Inferior parietal cortex (tissue), 1 donor: ENCODE data around the gene CLEC4F.
"Not testable (repeated sequence)": the region's sequence is repeated elsewhere in the genome, so short reads cannot be mapped to it uniquely, and the experiment has no call there.

Source experiments
- DNase-seq: peaks from one replicate; pipeline ENCODE4 v3.0.0-alpha.2; 2016; ENCODE audit errors: extremely low spot score

Gene CLEC4F

GRCh38 chr2:70826696-70827350 is 6.4 kb upstream of the CLEC4F start:
- no peak for DNase-seq

DNA sequence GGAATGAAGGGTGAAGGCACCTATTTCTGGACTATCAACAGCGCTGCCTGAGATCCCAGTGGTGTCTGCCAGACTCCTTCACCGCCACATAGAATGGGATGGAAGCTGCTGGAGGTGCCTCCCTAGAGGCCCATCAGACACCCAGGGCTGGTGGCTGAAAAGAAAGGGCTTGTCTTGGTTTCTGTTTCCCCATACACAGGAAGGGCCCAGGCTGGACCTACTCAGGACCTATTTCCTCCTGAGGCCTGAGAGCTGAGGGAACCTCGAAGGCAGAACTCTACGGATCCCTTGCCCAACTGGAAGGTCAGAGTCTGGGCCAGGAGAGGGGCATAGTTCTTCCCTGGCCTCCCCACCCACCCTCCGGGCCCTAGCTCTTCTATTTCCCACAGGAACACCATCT is 2.9 kb upstream of the CLEC4F start:
- DNase-seq, result no peak

- no peak for DNase-seq
Measured at GRCh38 chr2:70822843-70823242, 2.4 kb upstream of the CLEC4F start.

GRCh38 chr2:70817284-70817954 is 3.0 kb downstream of the CLEC4F start:
- no peak for DNase-seq

DNA sequence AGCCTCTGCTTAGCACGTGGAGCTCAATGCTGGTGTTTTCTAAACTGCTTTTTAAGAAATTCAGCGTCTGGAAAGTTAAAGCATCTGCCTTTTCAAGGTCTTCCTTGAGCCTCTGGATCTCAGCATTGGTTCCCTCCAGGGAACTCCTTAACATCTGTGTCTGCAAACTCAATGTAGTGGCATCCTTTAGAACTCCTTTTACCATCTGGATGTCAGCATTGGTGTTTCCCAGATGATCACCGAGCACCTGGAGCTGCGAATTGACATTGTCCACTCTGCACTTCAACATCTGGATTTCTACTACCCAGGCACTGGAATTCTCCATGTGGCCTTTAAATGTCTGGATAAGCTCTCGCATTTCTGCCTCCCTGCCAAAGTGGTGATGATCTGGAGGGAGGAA is 3.7 kb downstream of the CLEC4F start:
- DNase-seq, result no peak

DNA sequence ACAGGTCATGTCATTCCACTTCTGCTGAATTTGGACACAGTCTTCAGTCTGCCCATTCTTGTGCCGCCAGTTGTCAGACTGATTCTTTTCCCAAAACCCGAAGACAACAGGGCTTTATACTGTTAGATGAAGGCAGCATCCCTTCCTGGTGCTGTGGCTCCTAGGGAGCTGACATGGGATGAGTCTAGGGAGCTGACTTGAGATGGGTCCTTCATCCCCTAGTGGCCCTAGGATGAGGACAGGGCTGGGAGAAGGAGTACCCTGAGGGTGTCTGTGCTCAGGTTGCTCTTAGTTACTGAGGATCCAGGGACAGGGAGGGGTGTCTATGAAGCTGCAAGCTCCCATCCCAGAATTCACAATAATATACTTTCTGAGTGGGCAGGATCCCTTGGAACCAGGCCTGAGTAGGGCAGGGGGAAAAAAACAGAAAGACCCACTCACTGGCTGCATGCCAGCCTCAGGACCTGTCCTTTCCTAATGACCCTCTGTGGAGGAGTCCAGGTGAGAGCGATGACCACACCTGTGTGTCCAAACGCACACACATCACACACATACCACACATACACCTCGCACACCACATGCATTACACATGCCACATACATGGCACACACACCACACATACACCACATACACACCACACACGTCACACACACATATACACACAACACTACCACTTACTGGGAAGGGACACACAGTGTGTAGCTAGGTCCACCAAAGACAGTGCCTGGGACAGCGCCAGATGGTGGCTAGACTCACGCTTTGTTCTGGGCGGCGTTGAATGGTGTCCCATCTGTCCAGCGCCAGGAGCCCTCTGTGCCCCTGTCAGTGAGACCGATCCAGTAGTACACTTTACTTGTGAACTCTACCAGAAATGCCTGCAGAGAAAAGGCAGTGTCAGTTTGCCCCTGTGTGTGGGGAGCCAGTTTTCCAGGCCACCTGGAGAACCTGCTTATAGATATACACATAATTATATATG is 11.1 kb downstream of the CLEC4F start:
- DNase-seq, result no peak

DNA sequence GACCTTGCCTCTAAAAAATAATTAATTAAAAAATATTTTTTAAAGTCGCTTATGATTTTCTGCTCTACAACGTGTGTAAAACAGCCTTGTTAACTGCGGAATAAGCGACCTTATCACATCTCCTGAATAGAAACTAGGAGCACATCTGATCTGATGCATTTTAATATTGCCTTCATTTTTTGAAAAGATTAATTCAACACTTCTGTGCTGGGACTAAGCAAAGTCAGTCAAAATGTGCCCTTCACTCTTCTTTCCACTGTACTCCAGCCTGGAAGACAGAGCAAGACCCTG is 12.6 kb downstream of the CLEC4F start:
- no peak for DNase-seq

- DNase-seq, result no peak
Measured at GRCh38 chr2:70807102-70807827, 13.1 kb downstream of the CLEC4F start.

GRCh38 chr2:70806620-70807019 is 13.8 kb downstream of the CLEC4F start:
- DNase-seq, result no peak

DNA sequence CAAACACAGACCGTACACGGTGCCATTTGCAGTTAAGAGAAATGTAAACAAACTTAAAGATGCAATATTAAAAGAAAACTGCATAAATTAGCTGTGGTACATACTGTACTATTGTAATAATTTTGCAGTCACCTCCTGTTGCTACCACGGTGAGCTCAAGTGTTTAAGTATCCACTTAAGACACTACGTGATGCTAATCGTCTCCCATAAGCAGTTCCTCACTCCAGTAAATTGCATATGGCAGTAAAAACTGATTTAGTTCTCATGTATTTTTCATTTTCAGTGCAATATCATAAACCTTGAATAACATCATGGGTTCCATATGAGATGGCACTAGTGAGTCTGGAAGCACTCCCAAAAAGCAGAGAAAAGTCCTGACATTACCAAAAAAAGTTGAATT is 14.4 kb downstream of the CLEC4F start:
- no peak for DNase-seq

DNA sequence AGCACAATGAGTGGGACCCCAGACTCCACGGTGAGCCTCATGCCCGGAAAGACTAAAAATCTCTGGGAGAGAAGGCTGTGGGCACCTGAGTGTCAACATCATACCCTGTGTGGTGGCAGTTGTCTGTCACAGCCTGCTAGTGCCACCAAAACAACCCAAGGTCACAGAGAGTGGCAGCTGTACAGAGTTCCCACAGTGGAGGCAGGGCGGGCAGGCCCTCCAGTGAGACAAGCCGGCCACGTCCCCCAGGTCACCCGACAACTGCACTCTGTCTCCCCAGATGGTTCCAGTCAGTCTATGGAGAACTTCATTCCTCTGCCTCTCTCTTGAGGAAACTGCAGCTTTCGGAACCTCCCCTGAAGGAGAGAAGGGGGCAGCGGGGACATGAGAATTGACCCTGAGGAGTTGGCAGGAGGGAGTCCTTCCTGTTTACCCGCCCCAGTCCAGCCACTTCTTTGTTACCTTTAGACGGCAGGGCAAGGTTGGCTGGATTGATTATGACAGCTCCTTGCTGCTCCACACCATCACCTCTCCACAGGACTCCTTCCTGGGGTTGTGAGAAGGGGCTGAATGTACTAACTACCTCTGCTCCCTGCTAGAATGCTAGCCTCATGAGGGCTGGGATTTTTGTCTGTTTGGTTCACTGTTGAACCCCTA is 18.7 kb downstream of the CLEC4F start:
- no peak for DNase-seq

- DNase-seq, result no peak
Measured at GRCh38 chr2:70799706-70800105, 20.7 kb downstream of the CLEC4F start.

DNA sequence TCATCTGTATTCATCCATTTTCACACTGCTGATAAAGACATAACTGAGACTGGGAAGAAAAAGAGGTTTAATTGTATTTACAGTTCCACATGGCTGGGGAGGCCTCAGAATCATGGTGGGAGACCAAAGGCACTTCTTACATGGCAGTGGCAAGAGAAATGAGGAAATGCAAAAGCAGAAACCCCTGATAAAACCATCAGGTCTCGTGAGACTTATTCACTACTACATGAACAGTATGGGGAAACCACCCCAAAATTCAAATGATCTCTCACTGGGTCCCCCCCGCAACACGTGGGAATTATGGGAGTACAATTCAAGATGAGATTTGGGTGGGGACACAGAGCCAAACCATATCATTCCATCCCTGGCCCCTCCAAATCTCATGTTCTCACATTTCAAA is 22.4 kb downstream of the CLEC4F start:
- DNase-seq, result not testable (repeated sequence)

GRCh38 chr2:70797506-70797905 is 22.9 kb downstream of the CLEC4F start:
- no peak for DNase-seq

DNA sequence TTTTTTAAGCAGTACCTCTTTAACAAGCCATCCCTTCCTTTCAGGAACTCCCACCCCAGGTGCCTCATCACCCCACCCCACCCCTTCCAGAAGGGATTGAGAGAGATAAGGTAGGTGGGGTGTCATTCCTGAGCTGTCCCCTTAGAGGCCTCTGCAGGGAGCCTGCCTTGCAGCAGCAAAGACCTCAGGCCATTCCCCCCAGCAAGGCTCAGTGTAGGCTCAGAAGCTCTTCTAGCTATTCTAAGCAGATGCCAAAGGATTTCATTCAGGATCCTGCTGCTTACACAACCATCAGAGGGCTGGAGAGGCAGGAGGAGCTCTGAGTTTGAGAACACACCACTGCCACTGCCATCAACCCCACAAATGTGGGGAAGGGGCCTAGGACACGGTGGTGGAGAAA is 24.1 kb downstream of the CLEC4F start:
- no peak for DNase-seq

DNA sequence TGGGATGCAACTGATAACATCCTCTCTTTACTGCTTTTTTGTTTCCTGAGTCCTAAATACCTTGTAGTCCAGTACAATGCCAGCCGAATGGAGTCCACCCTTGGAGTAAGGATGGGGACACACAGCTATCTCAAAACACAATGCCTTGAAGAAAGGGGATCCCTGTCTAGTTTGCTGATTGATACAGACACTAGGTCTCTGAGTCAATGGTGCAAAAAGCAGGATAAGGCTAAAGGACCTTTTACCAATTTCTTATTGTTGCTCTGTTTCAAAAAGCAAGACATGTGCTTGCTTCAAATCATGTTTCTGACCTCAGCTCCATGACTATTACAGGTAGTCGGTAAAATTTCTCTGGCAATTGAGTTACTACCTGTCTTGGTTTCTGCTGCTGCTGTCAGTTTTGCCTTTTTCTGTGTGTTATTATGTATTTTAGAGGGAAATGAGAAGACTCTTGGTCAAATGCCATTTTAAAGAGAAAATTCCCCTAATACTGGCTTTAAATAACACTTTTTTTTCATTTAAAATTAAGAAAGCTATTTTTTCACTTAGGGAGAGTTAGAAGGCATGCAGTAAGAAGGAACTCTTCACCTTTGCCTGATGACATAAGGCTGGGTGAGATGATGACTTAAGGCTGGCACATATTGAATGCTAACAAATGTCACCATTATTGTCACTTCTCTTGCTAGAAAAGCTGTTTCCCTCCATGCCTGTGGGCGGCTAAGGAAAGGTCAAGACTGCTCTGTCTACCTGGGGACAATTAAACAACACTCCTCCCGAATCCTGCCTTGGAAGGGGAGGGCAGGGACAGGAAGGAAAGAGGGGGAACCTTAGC is 25.0 kb downstream of the CLEC4F start:
- no peak for DNase-seq

DNA sequence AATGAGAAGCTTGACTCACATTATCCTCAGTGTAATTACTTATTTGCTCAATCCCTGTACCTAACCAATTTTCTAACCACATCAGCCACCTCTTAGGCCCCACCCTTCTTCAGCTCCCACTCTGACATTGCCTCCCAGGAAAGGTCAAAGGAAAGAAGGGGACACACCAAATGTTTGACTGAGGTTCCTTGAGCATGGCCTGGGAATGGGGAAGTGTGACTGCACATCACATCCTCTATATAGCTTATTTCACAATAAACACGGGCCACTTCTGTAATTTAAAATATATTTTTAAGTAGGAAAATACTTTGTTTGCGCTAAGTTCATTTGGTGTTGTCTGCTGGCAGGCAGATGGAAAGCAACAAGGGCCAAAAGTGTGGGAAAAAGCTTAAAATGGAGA is 26.9 kb downstream of the CLEC4F start:
- no peak for DNase-seq

- DNase-seq, result no peak
Measured at GRCh38 chr2:70790136-70790828, 30.1 kb downstream of the CLEC4F start, which contains the start of gene FIGLA. Gene FIGLA (minus strand): TSS chr2:70790643. CDS start chr2:70790638, 5 bp downstream.

DNA sequence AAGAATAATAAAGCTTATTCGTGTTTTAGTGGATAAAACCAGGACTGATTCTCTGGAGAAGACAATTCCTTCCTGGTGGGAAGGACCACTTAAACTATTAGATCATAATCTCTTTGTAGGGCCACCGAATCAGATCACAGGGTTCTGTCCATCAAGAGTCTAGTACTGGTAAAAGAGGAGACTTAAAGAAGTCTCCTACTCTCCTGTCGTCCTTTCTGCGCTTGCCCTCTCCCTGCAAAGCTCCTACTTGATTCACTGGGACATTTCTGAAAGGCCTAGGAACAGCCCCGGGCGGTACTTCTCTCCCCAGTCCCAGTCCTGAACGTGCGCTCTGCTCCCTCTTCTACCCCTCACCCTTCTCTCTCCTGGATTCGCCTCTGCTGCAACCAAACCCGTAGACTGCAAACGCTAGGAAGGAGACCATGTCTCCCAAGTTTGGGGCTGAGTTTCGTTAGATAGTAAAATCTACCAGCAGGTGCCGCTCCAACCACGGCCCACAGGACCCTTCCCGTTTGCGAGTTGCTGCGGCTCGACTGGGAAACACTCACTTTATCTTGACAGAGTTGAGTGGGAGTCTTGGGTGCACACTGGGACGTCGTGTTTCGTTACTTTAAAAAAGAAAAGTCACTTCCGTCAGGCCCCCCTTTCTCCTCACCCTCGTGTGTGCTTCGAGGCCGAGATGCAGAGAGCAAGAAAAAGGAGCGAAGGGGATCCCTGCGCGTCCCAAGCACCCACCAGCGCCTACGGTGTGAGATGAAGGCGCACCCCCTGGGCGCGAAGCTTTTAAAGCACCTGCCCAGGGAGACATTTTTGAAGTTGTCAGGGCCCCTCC is 30.9 kb downstream of the CLEC4F start:
- peak; percentile 82 for DNase-seq
